Activated CD4-positive, alpha-beta T cell treated with anti-CD3 and anti-CD28 coated beads for 48 hours (primary cell): ENCODE results near the gene NAGLU.
A peak's percentile ranks its signal among the peaks of the same experiment; 100 is the strongest.

Source experiments
- DNase-seq: peaks from one replicate; pipeline ENCODE4 v3.0.0-alpha.2; 2020

Gene NAGLU

GRCh38 chr17:42536048-42536371 is at the start of gene NAGLU:
TSS of gene NAGLU (plus strand) at chr17:42536241. CDS start at chr17:42536273, 32 bp downstream.
- peak; percentile 90 for DNase-seq

GRCh38 chr17:42488032-42488431 is 48.0 kb upstream of the NAGLU start:
- DNase-seq: no peak

GRCh38 chr17:42493319-42493718 is 42.7 kb upstream of the NAGLU start:
- DNase-seq: no peak

GRCh38 chr17:42494673-42495072 is 41.4 kb upstream of the NAGLU start:
- no peak for DNase-seq

GRCh38 chr17:42498828-42499227 is 37.2 kb upstream of the NAGLU start:
- DNase-seq: no peak

GRCh38 chr17:42502091-42502490 is 34.0 kb upstream of the NAGLU start:
- DNase-seq: no peak

- no peak for DNase-seq
These were observed 33.1 kb upstream of the NAGLU start for GRCh38 chr17:42502926-42503325.

- no peak for DNase-seq
These were observed 28.4 kb upstream of the NAGLU start for GRCh38 chr17:42507671-42508070.

- no peak for DNase-seq
These were observed 27.4 kb upstream of the NAGLU start for GRCh38 chr17:42508426-42509165.

GRCh38 chr17:42509409-42509808 is 26.6 kb upstream of the NAGLU start:
- no peak for DNase-seq

- no peak for DNase-seq
These were observed 26.2 kb upstream of the NAGLU start for GRCh38 chr17:42509841-42510240.

GRCh38 chr17:42512246-42512645 is 23.8 kb upstream of the NAGLU start:
- no peak for DNase-seq

- no peak for DNase-seq
These were observed 23.2 kb upstream of the NAGLU start for GRCh38 chr17:42512733-42513251.

GRCh38 chr17:42513686-42514085 is 22.4 kb upstream of the NAGLU start:
- DNase-seq: no peak

GRCh38 chr17:42514279-42514678 is 21.8 kb upstream of the NAGLU start:
- DNase-seq: no peak

- DNase-seq: no peak
These were observed 21.2 kb upstream of the NAGLU start for GRCh38 chr17:42514867-42515266.

- peak; percentile 90 for DNase-seq
These were observed 18.5 kb upstream of the NAGLU start for GRCh38 chr17:42517516-42517915.

GRCh38 chr17:42518046-42518754 is 17.8 kb upstream of the NAGLU start:
- DNase-seq: no peak

- DNase-seq: no peak
These were observed 17.1 kb upstream of the NAGLU start for GRCh38 chr17:42518755-42519545.

GRCh38 chr17:42519546-42520491 is 16.2 kb upstream of the NAGLU start:
- no peak for DNase-seq

GRCh38 chr17:42520540-42520951 is 15.5 kb upstream of the NAGLU start:
- DNase-seq: peak; percentile 46

- DNase-seq: no peak
These were observed 15.0 kb upstream of the NAGLU start for GRCh38 chr17:42521036-42521435.
